ENCODE results near the gene EPX. TPM values are rescaled to one million over a fixed set of nuclear protein-coding genes. Genes with fewer than 3 reads are reported as not detected.

The EPX gene
- total RNA-seq, 1 experiment from 2014 or later = not detected

GRCh38 chr17:58252141-58252540 lies 59.6 kb downstream of the EPX start:
- DNase-seq = peak; percentile 25
- H3K27ac ChIP-seq (ENCODE audit: insufficient read length, low read depth, low read length) = no peak overlapping the region
- H3K79me2 ChIP-seq (ENCODE audit: insufficient read depth, low read length) = no peaks in the 10 kb centered on the region
- no CpG with 5 or more reads among the region's 9 CpGs for WGBS (ENCODE audit: extremely low coverage, insufficient read length, low lambda C conversion rate)
- H4K91ac ChIP-seq (ENCODE audit: insufficient read length, low read depth, low read length) = no peak overlapping the region
- H4K20me1 ChIP-seq (ENCODE audit: control insufficient read depth, insufficient read depth, insufficient read length) = no peaks in the 10 kb centered on the region
- H2BK12ac ChIP-seq (ENCODE audit: insufficient read length, low read depth, low read length) = no peak overlapping the region
- no peaks in the 10 kb centered on the region; the same call in 1 of the 2 replicates for H3K4me1 ChIP-seq (ENCODE audit: insufficient read depth, low read length)
- H2AFZ ChIP-seq (ENCODE audit: low read length) = no peak overlapping the region
- H4K5ac ChIP-seq (ENCODE audit: insufficient read length, low read depth, low read length) = no peak overlapping the region
- no peak overlapping the region for H3K18ac ChIP-seq (ENCODE audit: insufficient read length, low read depth, low read length)
- no peak overlapping the region for H3K14ac ChIP-seq (ENCODE audit: insufficient read depth, low read length)
- H3K27me3 ChIP-seq (ENCODE audit: insufficient read depth, low read length) = peaks cover 38% of the 10 kb centered on the region
- no peak overlapping the region for H3K56ac ChIP-seq (ENCODE audit: insufficient read length, low read depth, low read length)
- H3K23ac ChIP-seq (ENCODE audit: insufficient read length, low read depth, low read length) = no peak overlapping the region
- no peak overlapping the region for H2BK15ac ChIP-seq (ENCODE audit: low read depth, low read length)
- H2BK20ac ChIP-seq (ENCODE audit: low read depth, low read length, poor library complexity, severe bottlenecking) = no peak overlapping the region
- H3K36me3 Mint-ChIP-seq (ENCODE audit: insufficient read depth in 1 of 3, low read depth in 3 of 3) = peaks cover 0 to 6% (median 6%) of the 10 kb centered on the region in 3 experiments; a peak in 4 of 7 replicates
- no peak overlapping the region for H3K4ac ChIP-seq (ENCODE audit: low read depth, low read length)
- peaks cover 8% of the 10 kb centered on the region for H3K23me2 ChIP-seq (ENCODE audit: insufficient read length, low read depth, low read length, poor library complexity, severe bottlenecking)
- no peak overlapping the region for H3K9ac ChIP-seq (ENCODE audit: extremely low read depth, insufficient read length, low read length)
- peaks cover 9% of the 10 kb centered on the region in 2 experiments for H3K9me3 Mint-ChIP-seq
- peaks cover 5 to 13% of the 10 kb centered on the region in 2 experiments for H3K4me1 Mint-ChIP-seq
- H2AK5ac ChIP-seq (ENCODE audit: insufficient read length, low read length) = no peak overlapping the region
- H2BK5ac ChIP-seq (ENCODE audit: insufficient read length, low read length) = no peak overlapping the region
- H3T11ph ChIP-seq (ENCODE audit: low read length) = no peak overlapping the region
- peaks cover 8% of the 10 kb centered on the region for H3K9me3 ChIP-seq (ENCODE audit: control insufficient read depth, low read depth, low read length)
- TF ChIP-seq CTCF (conservative IDR thresholded peaks at IDR 0.05) = no peak
- no peak overlapping the region for H4K8ac ChIP-seq (replicated peaks; ENCODE audit: insufficient read length, low read depth, low read length)
- no peak overlapping the region for H2BK120ac ChIP-seq (ENCODE audit: low read depth, low read length, poor library complexity, severe bottlenecking)
- H3K27me3 Mint-ChIP-seq (ENCODE audit: low read depth) = peaks cover 81% of the 10 kb centered on the region
- no peaks in the 10 kb centered on the region for H3K79me1 ChIP-seq (ENCODE audit: insufficient read depth, low read depth, low read length, poor library complexity, severe bottlenecking)
- no peak overlapping the region for H3K4me2 ChIP-seq (ENCODE audit: insufficient read depth, insufficient read length, low read length)
- no peak overlapping the region for H3K4me3 Mint-ChIP-seq
- no peak overlapping the region; a peak in 1 of 7 replicates for H3K27ac Mint-ChIP-seq

Measured in H9 (cell line).